ENCODE measurements around the gene LYRM4.

DNA sequence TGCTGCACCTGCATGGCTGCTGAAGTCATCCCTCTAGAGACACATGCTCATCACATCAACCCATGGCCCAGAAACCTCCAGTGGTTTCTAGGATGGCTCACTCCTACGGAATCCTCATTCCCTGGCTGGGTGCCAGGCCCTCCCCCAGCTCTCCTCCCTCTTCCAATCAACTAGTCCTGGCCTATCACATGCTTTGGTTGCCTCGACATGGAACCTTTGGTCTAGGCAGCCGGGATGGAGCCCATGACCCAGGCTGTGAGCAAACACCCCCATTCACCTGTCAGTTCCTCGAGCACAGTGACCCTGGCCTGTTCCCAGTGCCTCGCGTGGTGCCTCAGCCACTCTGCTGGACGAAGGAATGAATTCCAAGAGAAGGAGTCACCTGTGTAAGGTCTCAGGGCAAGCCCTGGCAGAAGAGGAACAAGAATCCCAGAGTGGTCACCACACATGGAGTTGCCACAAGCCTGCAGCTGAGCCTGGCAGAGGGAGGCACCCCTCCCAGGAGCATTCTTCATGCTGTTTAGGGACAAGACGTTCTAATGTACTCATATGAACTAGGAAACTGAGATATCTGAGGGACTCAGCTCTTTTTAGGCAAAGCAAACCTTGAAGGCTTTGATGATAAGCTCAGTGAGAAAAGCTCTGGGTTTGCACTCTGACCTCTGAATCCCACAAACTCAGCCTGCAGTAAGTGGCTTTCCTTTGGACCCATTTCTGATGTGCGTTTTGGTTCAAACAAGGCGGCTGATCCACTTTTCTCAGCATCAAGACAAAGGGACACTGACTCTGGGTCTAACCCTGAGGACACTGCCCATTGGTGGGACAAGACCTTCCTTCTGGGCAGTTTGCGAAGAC lies 135.4 kb downstream of the LYRM4 start:
- TF ChIP-seq, protein P1, sequence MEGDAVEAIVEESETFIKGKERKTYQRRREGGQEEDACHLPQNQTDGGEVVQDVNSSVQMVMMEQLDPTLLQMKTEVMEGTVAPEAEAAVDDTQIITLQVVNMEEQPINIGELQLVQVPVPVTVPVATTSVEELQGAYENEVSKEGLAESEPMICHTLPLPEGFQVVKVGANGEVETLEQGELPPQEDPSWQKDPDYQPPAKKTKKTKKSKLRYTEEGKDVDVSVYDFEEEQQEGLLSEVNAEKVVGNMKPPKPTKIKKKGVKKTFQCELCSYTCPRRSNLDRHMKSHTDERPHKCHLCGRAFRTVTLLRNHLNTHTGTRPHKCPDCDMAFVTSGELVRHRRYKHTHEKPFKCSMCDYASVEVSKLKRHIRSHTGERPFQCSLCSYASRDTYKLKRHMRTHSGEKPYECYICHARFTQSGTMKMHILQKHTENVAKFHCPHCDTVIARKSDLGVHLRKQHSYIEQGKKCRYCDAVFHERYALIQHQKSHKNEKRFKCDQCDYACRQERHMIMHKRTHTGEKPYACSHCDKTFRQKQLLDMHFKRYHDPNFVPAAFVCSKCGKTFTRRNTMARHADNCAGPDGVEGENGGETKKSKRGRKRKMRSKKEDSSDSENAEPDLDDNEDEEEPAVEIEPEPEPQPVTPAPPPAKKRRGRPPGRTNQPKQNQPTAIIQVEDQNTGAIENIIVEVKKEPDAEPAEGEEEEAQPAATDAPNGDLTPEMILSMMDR (IDR thresholded peaks at IDR 0.05; ENCODE audit: low read length): no peak
- TF ChIP-seq EZH2 (IDR thresholded peaks at IDR 0.05; ENCODE audit: borderline replicate concordance, low read length): no peak

All from OCI-LY1 (cell line).